ENCODE results near the gene FAM221A.

FAM221A gene

GRCh38 chr7:23685731-23686130, 5.7 kb downstream of the FAM221A start:
- CTCF ChIA-PET, result interaction anchor here (1.1 kb wide), 1 partner anchor 85 kb away, joined by 6 read pairs; no protein-coding TSS in a partner anchor
- no peak for DNase-seq (ENCODE audit: extremely low spot score)
- no peak for TF ChIP-seq NFRKB (IDR thresholded peaks at IDR 0.05)
- no peak for TF ChIP-seq HDGF (IDR thresholded peaks at IDR 0.05; ENCODE audit: borderline replicate concordance)
- no peak for TF ChIP-seq ELF4 (IDR thresholded peaks at IDR 0.05)
- TF ChIP-seq FOXM1 (IDR thresholded peaks at IDR 0.05; ENCODE audit: borderline replicate concordance), result no peak
- no peak for TF ChIP-seq TARDBP (IDR thresholded peaks at IDR 0.05)
- no peak for TF ChIP-seq FOXA1 (IDR thresholded peaks at IDR 0.05)
- TF ChIP-seq CTBP1 (IDR thresholded peaks at IDR 0.05; ENCODE audit: borderline replicate concordance), result no peak
- no peak for TF ChIP-seq SP1 (IDR thresholded peaks at IDR 0.05)
- POLR2A ChIA-PET, result no interaction called here

GRCh38 chr7:23687011-23687410, 7.0 kb downstream of the FAM221A start:
- POLR2A ChIA-PET, result no interaction called here
- no peak for DNase-seq (ENCODE audit: extremely low spot score)
- CTCF ChIA-PET, result interaction anchor here (1.6 kb wide), 1 partner anchor 9 kb away, joined by 4 read pairs; no protein-coding TSS in a partner anchor
- TF ChIP-seq ELF4 (IDR thresholded peaks at IDR 0.05), result no peak
- no peak for TF ChIP-seq FOXK2 (IDR thresholded peaks at IDR 0.05)
- TF ChIP-seq, protein P1, sequence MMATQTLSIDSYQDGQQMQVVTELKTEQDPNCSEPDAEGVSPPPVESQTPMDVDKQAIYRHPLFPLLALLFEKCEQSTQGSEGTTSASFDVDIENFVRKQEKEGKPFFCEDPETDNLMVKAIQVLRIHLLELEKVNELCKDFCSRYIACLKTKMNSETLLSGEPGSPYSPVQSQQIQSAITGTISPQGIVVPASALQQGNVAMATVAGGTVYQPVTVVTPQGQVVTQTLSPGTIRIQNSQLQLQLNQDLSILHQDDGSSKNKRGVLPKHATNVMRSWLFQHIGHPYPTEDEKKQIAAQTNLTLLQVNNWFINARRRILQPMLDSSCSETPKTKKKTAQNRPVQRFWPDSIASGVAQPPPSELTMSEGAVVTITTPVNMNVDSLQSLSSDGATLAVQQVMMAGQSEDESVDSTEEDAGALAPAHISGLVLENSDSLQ (IDR thresholded peaks at IDR 0.05), result no peak
- TF ChIP-seq ARNT (IDR thresholded peaks at IDR 0.05), result no peak
- TF ChIP-seq SP1 (IDR thresholded peaks at IDR 0.05), result no peak
- no peak for TF ChIP-seq ZNF384 (IDR thresholded peaks at IDR 0.05)
- no peak for TF ChIP-seq BHLHE40 (IDR thresholded peaks at IDR 0.05; ENCODE audit: borderline replicate concordance)
- TF ChIP-seq FOXM1 (IDR thresholded peaks at IDR 0.05; ENCODE audit: borderline replicate concordance), result no peak
- TF ChIP-seq TARDBP (IDR thresholded peaks at IDR 0.05), result no peak
- no peak for TF ChIP-seq HDGF (IDR thresholded peaks at IDR 0.05; ENCODE audit: borderline replicate concordance)
- TF ChIP-seq NFRKB (IDR thresholded peaks at IDR 0.05), result no peak
- no peak for TF ChIP-seq LEF1 (IDR thresholded peaks at IDR 0.05; ENCODE audit: borderline replicate concordance)

DNA sequence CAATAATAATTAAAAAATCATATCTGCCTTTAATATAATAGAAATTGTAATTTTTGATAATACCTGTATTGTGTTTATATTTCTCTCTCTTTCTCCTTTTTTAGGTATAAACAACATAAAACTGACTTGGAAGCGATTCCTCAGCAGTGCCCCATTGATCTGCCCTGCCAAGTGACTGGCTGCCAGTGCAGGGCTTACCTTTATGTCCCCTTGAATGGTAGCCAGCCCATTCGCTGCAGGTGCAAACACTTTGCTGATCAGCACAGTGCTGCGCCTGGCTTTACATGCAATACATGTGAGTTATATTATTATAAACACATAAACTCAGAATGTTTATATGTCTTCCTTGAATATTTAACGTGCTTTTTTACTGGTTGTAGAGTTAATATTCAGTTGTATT, 9.2 kb downstream of the FAM221A start:
- no peak for DNase-seq (ENCODE audit: extremely low spot score)
- ChIA-PET POLR2A (no interaction called here), CTCF (no interaction called here)
- no peak for TF ChIP-seq LEF1 (IDR thresholded peaks at IDR 0.05; ENCODE audit: borderline replicate concordance)
- TF ChIP-seq CTBP1 (IDR thresholded peaks at IDR 0.05; ENCODE audit: borderline replicate concordance), result no peak
- TF ChIP-seq ZNF384 (IDR thresholded peaks at IDR 0.05), result no peak
- TF ChIP-seq ARNT (IDR thresholded peaks at IDR 0.05), result no peak
- no peak for TF ChIP-seq FOXA1 (IDR thresholded peaks at IDR 0.05)
- no peak for TF ChIP-seq BHLHE40 (IDR thresholded peaks at IDR 0.05; ENCODE audit: borderline replicate concordance)
- no peak for TF ChIP-seq NFRKB (IDR thresholded peaks at IDR 0.05)

- POLR2A ChIA-PET, result no interaction called here
- TF ChIP-seq LEF1 (IDR thresholded peaks at IDR 0.05; ENCODE audit: borderline replicate concordance) (no peak), ZNF384 (IDR thresholded peaks at IDR 0.05) (no peak), ELF4 (IDR thresholded peaks at IDR 0.05) (no peak), TARDBP (IDR thresholded peaks at IDR 0.05) (no peak), BHLHE40 (IDR thresholded peaks at IDR 0.05; ENCODE audit: borderline replicate concordance) (no peak), CTBP1 (IDR thresholded peaks at IDR 0.05; ENCODE audit: borderline replicate concordance) (no peak), SUZ12 (IDR thresholded peaks at IDR 0.05) (no peak), FOXM1 (IDR thresholded peaks at IDR 0.05; ENCODE audit: borderline replicate concordance) (no peak), ARNT (IDR thresholded peaks at IDR 0.05) (no peak), FOXA1 (IDR thresholded peaks at IDR 0.05) (no peak), NFRKB (IDR thresholded peaks at IDR 0.05) (no peak), FOXK2 (IDR thresholded peaks at IDR 0.05) (no peak), L3MBTL2 (conservative IDR thresholded peaks at IDR 0.05) (no peak), HDGF (IDR thresholded peaks at IDR 0.05; ENCODE audit: borderline replicate concordance) (no peak), SP1 (IDR thresholded peaks at IDR 0.05) (no peak)
- TF ChIP-seq, protein P1 (IDR thresholded peaks at IDR 0.05), result no peak
- CTCF ChIA-PET, result interaction anchor here (0.6 kb wide), 1 partner anchor 11 kb away, joined by 3 read pairs; no protein-coding TSS in a partner anchor
- no peak for DNase-seq (ENCODE audit: extremely low spot score)
These were observed 11.3 kb downstream of the FAM221A start for GRCh38 chr7:23691320-23691719.

DNA sequence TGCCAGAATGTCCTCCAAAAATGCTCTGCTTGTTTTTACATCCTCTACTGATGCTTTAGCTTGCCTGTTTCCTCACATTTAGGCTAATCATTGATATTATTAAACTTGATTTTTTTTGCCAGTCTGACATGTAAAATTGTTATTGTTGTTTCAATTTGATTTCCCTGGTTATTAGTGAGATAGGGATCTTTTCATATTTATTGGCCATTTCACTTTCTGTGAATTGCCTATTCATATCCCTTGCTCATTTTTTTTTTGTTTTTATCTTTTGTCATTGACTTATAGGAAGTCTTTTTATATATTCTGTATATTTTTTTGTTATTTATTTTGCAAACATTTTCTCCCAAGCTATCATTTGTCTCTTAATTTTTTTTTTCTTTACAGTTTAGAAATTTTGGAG, 13.2 kb downstream of the FAM221A start:
- no peak for DNase-seq (ENCODE audit: extremely low spot score)
- ChIA-PET POLR2A (no interaction called here), CTCF (no interaction called here)

GRCh38 chr7:23696916-23697441, 17.0 kb downstream of the FAM221A start:
- POLR2A ChIA-PET, result no interaction called here
- CTCF ChIA-PET, result interaction anchor here (0.6 to 2.2 kb wide), 8 partner anchors 9 to 1018 kb away, joined by 3 to 12 read pairs (median 4); no protein-coding TSS in a partner anchor
- TF ChIP-seq LEF1 (IDR thresholded peaks at IDR 0.05; ENCODE audit: borderline replicate concordance) (no peak), SUZ12 (IDR thresholded peaks at IDR 0.05) (no peak), ZNF384 (IDR thresholded peaks at IDR 0.05) (no peak), FOXM1 (IDR thresholded peaks at IDR 0.05; ENCODE audit: borderline replicate concordance) (no peak), ELF4 (IDR thresholded peaks at IDR 0.05) (no peak), BHLHE40 (IDR thresholded peaks at IDR 0.05; ENCODE audit: borderline replicate concordance) (no peak), ARNT (IDR thresholded peaks at IDR 0.05) (no peak), HDGF (IDR thresholded peaks at IDR 0.05; ENCODE audit: borderline replicate concordance) (no peak), FOXA1 (IDR thresholded peaks at IDR 0.05) (no peak), L3MBTL2 (conservative IDR thresholded peaks at IDR 0.05) (no peak; the same call in 1 of the 2 replicates), SP1 (IDR thresholded peaks at IDR 0.05) (no peak), FOXK2 (IDR thresholded peaks at IDR 0.05) (no peak), TARDBP (IDR thresholded peaks at IDR 0.05) (no peak), CTBP1 (IDR thresholded peaks at IDR 0.05; ENCODE audit: borderline replicate concordance) (no peak), NFRKB (IDR thresholded peaks at IDR 0.05) (no peak)
- TF ChIP-seq, protein P1 (IDR thresholded peaks at IDR 0.05), result no peak
- DNase-seq (ENCODE audit: extremely low spot score), result peak; percentile 81

More for the DNA sequence above, 13.2 kb downstream of the FAM221A start:
- TF ChIP-seq BHLHE40 (IDR thresholded peaks at IDR 0.05; ENCODE audit: borderline replicate concordance) (no peak), LEF1 (IDR thresholded peaks at IDR 0.05; ENCODE audit: borderline replicate concordance) (no peak), ARNT (IDR thresholded peaks at IDR 0.05) (no peak), L3MBTL2 (conservative IDR thresholded peaks at IDR 0.05) (no peak), TARDBP (IDR thresholded peaks at IDR 0.05) (no peak)
- TF ChIP-seq, protein P1 (IDR thresholded peaks at IDR 0.05), result no peak
